Measurements from ENCODE around the gene NDUFAF2.

The NDUFAF2 gene

GRCh38 chr5:61004448-61004847, 59.4 kb downstream of the NDUFAF2 start:
- Histone ChIP-seq H3K27ac (ENCODE audit: insufficient read depth, low read length, poor library complexity, severe bottlenecking) (no peak overlapping the region), H3K27me3 (replicated peaks; ENCODE audit: control insufficient read depth, insufficient read depth, low read length, poor library complexity, severe bottlenecking) (no peaks in the 10 kb centered on the region), H3K9me3 (ENCODE audit: control insufficient read depth, low read length) (no peaks in the 10 kb centered on the region), H3K4me1 (ENCODE audit: control insufficient read depth, insufficient read depth, low read length, poor library complexity, severe bottlenecking) (no peaks in the 10 kb centered on the region), H3K36me3 (ENCODE audit: control insufficient read depth, insufficient read depth, low read length) (no peaks in the 10 kb centered on the region), H3K4me3 (ENCODE audit: insufficient read depth, low read depth, low read length, poor library complexity, severe bottlenecking) (no peak overlapping the region)
- DNase-seq, result no peak

- Histone ChIP-seq H3K4me1 (ENCODE audit: control insufficient read depth, insufficient read depth, low read length, poor library complexity, severe bottlenecking) (peaks cover 2% of the 10 kb centered on the region), H3K27ac (ENCODE audit: insufficient read depth, low read length, poor library complexity, severe bottlenecking) (no peak overlapping the region), H3K4me3 (ENCODE audit: insufficient read depth, low read depth, low read length, poor library complexity, severe bottlenecking) (no peak overlapping the region), H3K27me3 (replicated peaks; ENCODE audit: control insufficient read depth, insufficient read depth, low read length, poor library complexity, severe bottlenecking) (no peaks in the 10 kb centered on the region), H3K9me3 (ENCODE audit: control insufficient read depth, low read length) (no peaks in the 10 kb centered on the region), H3K36me3 (ENCODE audit: control insufficient read depth, insufficient read depth, low read length) (no peaks in the 10 kb centered on the region)
- no peak for DNase-seq
Measured at GRCh38 chr5:61009907-61010306, 64.9 kb downstream of the NDUFAF2 start.

- DNase-seq, result no peak
- Histone ChIP-seq H3K4me3 (ENCODE audit: insufficient read depth, low read depth, low read length, poor library complexity, severe bottlenecking) (no peak overlapping the region), H3K27ac (ENCODE audit: insufficient read depth, low read length, poor library complexity, severe bottlenecking) (no peak overlapping the region), H3K9me3 (ENCODE audit: control insufficient read depth, low read length) (no peaks in the 10 kb centered on the region), H3K27me3 (replicated peaks; ENCODE audit: control insufficient read depth, insufficient read depth, low read length, poor library complexity, severe bottlenecking) (no peaks in the 10 kb centered on the region), H3K36me3 (ENCODE audit: control insufficient read depth, insufficient read depth, low read length) (no peaks in the 10 kb centered on the region), H3K4me1 (ENCODE audit: control insufficient read depth, insufficient read depth, low read length, poor library complexity, severe bottlenecking) (peaks cover 2% of the 10 kb centered on the region)
Measured at GRCh38 chr5:61010467-61011454, 65.8 kb downstream of the NDUFAF2 start.

- no peaks in the 10 kb centered on the region for H3K36me3 ChIP-seq (ENCODE audit: control insufficient read depth, insufficient read depth, low read length)
Measured at GRCh38 chr5:61018062-61018461, 73.1 kb downstream of the NDUFAF2 start.

GRCh38 chr5:61019642-61020041, 74.6 kb downstream of the NDUFAF2 start:
- no peaks in the 10 kb centered on the region for H3K9me3 ChIP-seq (ENCODE audit: control insufficient read depth, low read length)
- H3K27me3 ChIP-seq (replicated peaks; ENCODE audit: control insufficient read depth, insufficient read depth, low read length, poor library complexity, severe bottlenecking), result no peaks in the 10 kb centered on the region
- H3K27ac ChIP-seq (ENCODE audit: insufficient read depth, low read length, poor library complexity, severe bottlenecking), result no peak overlapping the region
- DNase-seq, result no peak
- H3K4me3 ChIP-seq (ENCODE audit: insufficient read depth, low read depth, low read length, poor library complexity, severe bottlenecking), result no peak overlapping the region
- H3K4me1 ChIP-seq (ENCODE audit: control insufficient read depth, insufficient read depth, low read length, poor library complexity, severe bottlenecking), result no peaks in the 10 kb centered on the region
- no peaks in the 10 kb centered on the region for H3K36me3 ChIP-seq (ENCODE audit: control insufficient read depth, insufficient read depth, low read length)

More at GRCh38 chr5:61018062-61018461, 73.1 kb downstream of the NDUFAF2 start:
- Histone ChIP-seq H3K4me3 (ENCODE audit: insufficient read depth, low read depth, low read length, poor library complexity, severe bottlenecking) (no peak overlapping the region), H3K4me1 (ENCODE audit: control insufficient read depth, insufficient read depth, low read length, poor library complexity, severe bottlenecking) (no peaks in the 10 kb centered on the region), H3K27ac (ENCODE audit: insufficient read depth, low read length, poor library complexity, severe bottlenecking) (no peak overlapping the region), H3K27me3 (replicated peaks; ENCODE audit: control insufficient read depth, insufficient read depth, low read length, poor library complexity, severe bottlenecking) (no peaks in the 10 kb centered on the region), H3K9me3 (ENCODE audit: control insufficient read depth, low read length) (no peaks in the 10 kb centered on the region)
- no peak for DNase-seq

GRCh38 chr5:61020415-61020814, 75.4 kb downstream of the NDUFAF2 start:
- no peak overlapping the region for H3K27ac ChIP-seq (ENCODE audit: insufficient read depth, low read length, poor library complexity, severe bottlenecking)
- no peaks in the 10 kb centered on the region for H3K27me3 ChIP-seq (replicated peaks; ENCODE audit: control insufficient read depth, insufficient read depth, low read length, poor library complexity, severe bottlenecking)
- no peaks in the 10 kb centered on the region for H3K9me3 ChIP-seq (ENCODE audit: control insufficient read depth, low read length)
- DNase-seq, result no peak
- no peak overlapping the region for H3K4me3 ChIP-seq (ENCODE audit: insufficient read depth, low read depth, low read length, poor library complexity, severe bottlenecking)
- no peaks in the 10 kb centered on the region for H3K4me1 ChIP-seq (ENCODE audit: control insufficient read depth, insufficient read depth, low read length, poor library complexity, severe bottlenecking)
- H3K36me3 ChIP-seq (ENCODE audit: control insufficient read depth, insufficient read depth, low read length), result no peaks in the 10 kb centered on the region

GRCh38 chr5:61023131-61023530, 78.1 kb downstream of the NDUFAF2 start:
- DNase-seq, result no peak
- no peak overlapping the region for H3K27ac ChIP-seq (ENCODE audit: insufficient read depth, low read length, poor library complexity, severe bottlenecking)
- H3K4me3 ChIP-seq (ENCODE audit: insufficient read depth, low read depth, low read length, poor library complexity, severe bottlenecking), result no peak overlapping the region

GRCh38 chr5:61026004-61026403, 81.0 kb downstream of the NDUFAF2 start:
- H3K4me3 ChIP-seq (ENCODE audit: insufficient read depth, low read depth, low read length, poor library complexity, severe bottlenecking), result no peak overlapping the region
- no peak overlapping the region for H3K27ac ChIP-seq (ENCODE audit: insufficient read depth, low read length, poor library complexity, severe bottlenecking)
- DNase-seq, result no peak
- no peaks in the 10 kb centered on the region for H3K4me1 ChIP-seq (ENCODE audit: control insufficient read depth, insufficient read depth, low read length, poor library complexity, severe bottlenecking)
- no peaks in the 10 kb centered on the region for H3K36me3 ChIP-seq (ENCODE audit: control insufficient read depth, insufficient read depth, low read length)
- H3K9me3 ChIP-seq (ENCODE audit: control insufficient read depth, low read length), result no peaks in the 10 kb centered on the region
- H3K27me3 ChIP-seq (replicated peaks; ENCODE audit: control insufficient read depth, insufficient read depth, low read length, poor library complexity, severe bottlenecking), result no peaks in the 10 kb centered on the region

More at GRCh38 chr5:61023131-61023530, 78.1 kb downstream of the NDUFAF2 start:
- H3K36me3 ChIP-seq (ENCODE audit: control insufficient read depth, insufficient read depth, low read length), result no peaks in the 10 kb centered on the region
- H3K27me3 ChIP-seq (replicated peaks; ENCODE audit: control insufficient read depth, insufficient read depth, low read length, poor library complexity, severe bottlenecking), result no peaks in the 10 kb centered on the region
- no peaks in the 10 kb centered on the region for H3K9me3 ChIP-seq (ENCODE audit: control insufficient read depth, low read length)
- no peaks in the 10 kb centered on the region for H3K4me1 ChIP-seq (ENCODE audit: control insufficient read depth, insufficient read depth, low read length, poor library complexity, severe bottlenecking)

GRCh38 chr5:61028382-61028781, 83.4 kb downstream of the NDUFAF2 start:
- no peak for DNase-seq
- Histone ChIP-seq H3K36me3 (ENCODE audit: control insufficient read depth, insufficient read depth, low read length) (no peaks in the 10 kb centered on the region), H3K4me1 (ENCODE audit: control insufficient read depth, insufficient read depth, low read length, poor library complexity, severe bottlenecking) (no peaks in the 10 kb centered on the region), H3K9me3 (ENCODE audit: control insufficient read depth, low read length) (no peaks in the 10 kb centered on the region), H3K4me3 (ENCODE audit: insufficient read depth, low read depth, low read length, poor library complexity, severe bottlenecking) (no peak overlapping the region), H3K27me3 (replicated peaks; ENCODE audit: control insufficient read depth, insufficient read depth, low read length, poor library complexity, severe bottlenecking) (no peaks in the 10 kb centered on the region), H3K27ac (ENCODE audit: insufficient read depth, low read length, poor library complexity, severe bottlenecking) (no peak overlapping the region)

- Histone ChIP-seq H3K4me1 (ENCODE audit: control insufficient read depth, insufficient read depth, low read length, poor library complexity, severe bottlenecking) (no peaks in the 10 kb centered on the region), H3K27ac (ENCODE audit: insufficient read depth, low read length, poor library complexity, severe bottlenecking) (no peak overlapping the region), H3K36me3 (ENCODE audit: control insufficient read depth, insufficient read depth, low read length) (no peaks in the 10 kb centered on the region), H3K9me3 (ENCODE audit: control insufficient read depth, low read length) (no peaks in the 10 kb centered on the region), H3K4me3 (ENCODE audit: insufficient read depth, low read depth, low read length, poor library complexity, severe bottlenecking) (no peak overlapping the region), H3K27me3 (replicated peaks; ENCODE audit: control insufficient read depth, insufficient read depth, low read length, poor library complexity, severe bottlenecking) (no peaks in the 10 kb centered on the region)
- no peak for DNase-seq
Measured at GRCh38 chr5:61029456-61030162, 84.6 kb downstream of the NDUFAF2 start.

All from effector memory CD4-positive, alpha-beta T cell (primary cell).